GM21390 (cell line): Measurements from ENCODE around the gene PARD3B.
A peak's percentile ranks its signal among the peaks of the same experiment; 100 is the strongest.

Source experiments
- ATAC-seq: cut with Tn5 transposase; IDR thresholded peaks from one replicate; pipeline ENCODE4 v1.9.1; 2021; ENCODE audit not compliant: unreplicated experiment

The PARD3B gene

DNA sequence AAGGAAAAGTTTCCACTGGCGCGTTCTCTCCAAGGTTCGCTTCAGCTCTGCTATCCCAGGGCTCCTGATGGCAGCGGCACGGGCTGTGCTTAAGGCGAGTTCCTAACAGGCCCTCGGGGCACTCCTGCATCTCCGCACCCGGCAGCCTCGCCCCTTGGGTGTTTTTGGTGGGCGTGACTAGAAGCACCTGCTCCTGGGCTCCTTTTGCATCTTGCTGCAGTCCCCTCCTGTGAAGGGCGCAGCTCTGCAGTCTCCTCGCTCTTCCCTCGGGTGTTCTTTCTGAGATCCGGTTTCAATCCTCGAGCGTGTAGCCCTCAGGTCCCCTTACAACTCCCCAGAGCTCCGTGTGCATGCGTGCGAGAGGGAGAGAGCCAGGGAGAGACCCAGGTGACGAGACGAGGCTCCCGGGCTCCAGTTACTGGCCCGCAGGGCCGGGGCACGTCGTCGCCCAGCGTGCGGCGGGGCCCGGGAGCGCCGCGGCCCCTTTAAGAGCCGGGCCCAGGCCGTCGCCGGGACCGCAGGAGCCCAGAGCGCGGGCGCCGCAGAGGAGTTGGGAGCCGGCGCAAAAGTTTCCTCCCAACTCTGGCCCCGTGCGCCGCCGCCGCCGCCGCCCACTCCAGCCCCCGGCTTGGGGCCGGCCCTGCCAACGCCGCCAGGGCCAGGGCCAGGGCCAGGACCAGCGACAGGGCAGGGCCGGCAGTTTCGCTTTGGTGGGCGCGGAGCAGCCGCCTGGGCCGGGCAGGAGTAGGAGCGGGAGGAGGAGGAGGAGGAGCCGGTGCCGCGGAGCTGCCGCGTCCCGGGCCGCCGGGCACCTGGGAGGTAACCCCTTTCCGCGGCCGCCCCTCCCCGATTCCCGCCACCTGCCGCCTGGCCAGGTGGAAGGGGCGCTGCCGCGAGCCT, at the start of gene PARD3B:
Gene PARD3B, plus strand, starts transcription at position 515 of the 900 bp plus-strand sequence. CDS start 525 bp downstream, outside the sequence.
- peak; percentile 64 for ATAC-seq

GRCh38 chr2:204496779-204497178, 48.5 kb upstream of the PARD3B start:
- ATAC-seq, result no peak

GRCh38 chr2:204497855-204498254, 47.4 kb upstream of the PARD3B start:
- no peak for ATAC-seq

DNA sequence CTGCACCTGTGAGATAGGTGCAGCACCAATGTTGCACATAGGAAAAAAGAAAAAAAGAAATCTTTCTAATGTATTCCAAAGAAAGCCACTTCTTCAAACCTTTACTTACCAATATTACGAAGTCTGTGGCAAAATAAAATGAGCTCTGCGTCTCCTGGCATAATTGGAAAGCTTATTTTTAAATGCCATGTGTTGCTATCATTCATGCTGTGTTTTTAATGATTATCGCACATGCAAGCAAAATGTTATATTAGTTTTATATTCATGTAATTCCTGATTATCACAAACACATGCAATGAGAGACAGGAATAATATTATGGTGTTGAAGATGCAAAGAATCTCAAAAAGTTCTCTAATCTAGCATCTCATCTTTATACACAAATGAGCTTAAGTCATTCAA, 47.0 kb upstream of the PARD3B start:
- ATAC-seq, result no peak

DNA sequence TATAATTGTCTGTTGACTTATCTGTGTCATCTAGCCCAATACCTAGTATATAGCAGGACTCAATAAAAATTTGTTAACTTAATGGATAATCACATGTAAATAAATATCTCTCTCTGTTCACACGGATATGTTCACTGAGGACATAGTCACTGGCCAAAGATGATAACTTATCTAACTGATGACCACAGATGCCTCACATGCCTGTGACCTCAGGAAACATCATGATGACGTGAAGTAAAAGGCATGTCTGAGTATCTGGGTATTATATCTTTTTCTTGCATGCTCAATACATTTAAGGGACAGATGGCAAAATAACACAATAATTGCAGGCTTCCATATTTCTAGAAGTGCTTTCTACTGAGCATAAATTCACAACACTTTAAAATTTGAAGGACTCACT, 41.4 kb upstream of the PARD3B start:
- ATAC-seq, result no peak

GRCh38 chr2:204504594-204504993, 40.7 kb upstream of the PARD3B start:
- ATAC-seq, result no peak

DNA sequence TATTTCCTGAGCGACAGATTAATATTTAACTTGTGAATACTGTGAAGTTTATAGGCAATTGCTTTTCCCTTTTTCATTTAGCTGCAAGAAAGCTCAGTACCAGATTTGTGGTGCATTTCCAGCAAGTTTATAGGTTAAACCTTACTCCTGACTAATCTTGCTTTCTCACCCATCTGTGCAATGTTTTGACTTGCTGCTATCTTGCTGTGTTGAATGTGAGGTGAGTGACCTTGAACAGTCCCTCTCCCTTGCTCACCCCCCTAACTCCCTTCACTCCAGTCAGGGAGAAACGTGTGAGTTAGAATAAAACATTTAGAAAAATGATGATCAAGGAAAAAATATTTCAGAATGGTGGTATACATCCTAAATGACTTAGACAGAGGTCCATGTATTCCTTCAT, 39.8 kb upstream of the PARD3B start:
- ATAC-seq, result no peak

DNA sequence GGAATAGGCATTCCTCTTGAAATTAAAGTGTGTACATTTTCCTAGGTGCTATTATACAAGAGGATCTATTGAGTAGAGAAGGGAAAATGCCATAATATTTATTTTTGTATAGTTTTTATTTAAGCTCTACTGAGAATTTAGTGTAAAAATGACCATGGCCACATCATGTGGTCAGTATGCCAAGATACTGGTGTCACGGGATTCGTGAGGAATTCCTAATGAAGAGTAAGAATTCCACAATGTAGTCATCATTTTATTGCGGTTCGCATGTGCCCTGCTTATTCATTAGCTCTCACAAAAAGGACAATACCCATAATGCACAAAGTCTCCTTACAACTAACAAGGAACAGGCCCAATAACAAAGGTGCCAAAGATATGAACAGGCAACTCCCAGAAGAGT, 39.3 kb upstream of the PARD3B start:
- no peak for ATAC-seq

GRCh38 chr2:204507636-204508035, 37.6 kb upstream of the PARD3B start:
- ATAC-seq, result no peak

- ATAC-seq, result no peak
These were observed 34.4 kb upstream of the PARD3B start for GRCh38 chr2:204510709-204511420.

DNA sequence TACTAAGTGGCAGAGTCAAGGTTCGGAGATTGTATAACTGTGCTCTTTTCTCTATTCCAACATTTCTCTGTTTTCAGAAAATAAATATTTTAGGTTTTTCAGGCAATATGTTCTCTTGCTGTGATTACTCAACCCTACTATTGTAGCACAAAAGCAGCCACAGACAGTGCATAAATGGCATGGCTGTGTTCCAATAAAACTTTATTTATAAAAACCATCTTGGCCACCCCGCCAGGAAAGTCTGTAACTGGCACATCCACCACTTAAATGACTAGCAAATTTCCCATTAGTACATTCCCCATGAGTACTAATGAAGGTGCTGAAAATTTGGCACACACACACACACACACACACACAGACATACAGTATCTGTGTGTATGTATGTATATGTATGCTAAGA, 30.8 kb upstream of the PARD3B start:
- no peak for ATAC-seq

DNA sequence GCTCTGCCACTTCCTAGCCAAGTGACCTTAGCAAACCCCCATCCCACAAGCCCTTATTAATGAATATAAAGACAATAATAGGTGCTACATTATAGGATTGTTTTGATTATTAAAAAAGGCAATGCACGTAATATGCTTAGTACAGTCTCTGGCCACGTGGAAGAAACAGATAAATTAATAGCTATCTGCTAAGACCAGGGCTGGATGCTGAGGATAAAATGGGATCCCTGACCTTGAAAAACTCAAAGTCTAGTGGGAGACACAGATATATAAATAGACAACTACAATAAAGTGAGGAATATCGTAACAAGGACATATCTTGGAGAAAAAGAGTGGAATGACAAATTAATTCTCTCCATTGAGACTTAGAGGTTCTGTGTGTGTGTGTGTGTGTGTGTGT, 29.9 kb upstream of the PARD3B start:
- no peak for ATAC-seq

DNA sequence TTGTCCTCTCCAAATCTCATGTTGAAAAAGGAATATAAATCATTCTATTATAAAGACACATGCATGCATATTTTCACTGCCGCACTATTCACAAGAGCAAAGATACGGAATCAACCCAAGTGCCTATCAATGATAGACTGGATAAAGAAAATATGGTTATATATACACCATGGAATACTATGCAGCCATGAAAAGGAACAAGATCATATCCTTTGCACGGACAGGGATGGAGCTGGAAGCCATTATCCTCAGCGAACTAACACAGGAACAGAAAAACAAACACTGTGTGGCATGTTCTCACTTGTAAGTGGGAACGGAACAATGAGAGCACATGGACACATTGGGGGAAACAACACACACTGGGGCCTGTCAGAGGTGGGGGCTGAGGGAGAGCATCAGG, 28.1 kb upstream of the PARD3B start:
- ATAC-seq, result no peak

GRCh38 chr2:204529795-204530463, 15.3 kb upstream of the PARD3B start:
- ATAC-seq, result no peak

DNA sequence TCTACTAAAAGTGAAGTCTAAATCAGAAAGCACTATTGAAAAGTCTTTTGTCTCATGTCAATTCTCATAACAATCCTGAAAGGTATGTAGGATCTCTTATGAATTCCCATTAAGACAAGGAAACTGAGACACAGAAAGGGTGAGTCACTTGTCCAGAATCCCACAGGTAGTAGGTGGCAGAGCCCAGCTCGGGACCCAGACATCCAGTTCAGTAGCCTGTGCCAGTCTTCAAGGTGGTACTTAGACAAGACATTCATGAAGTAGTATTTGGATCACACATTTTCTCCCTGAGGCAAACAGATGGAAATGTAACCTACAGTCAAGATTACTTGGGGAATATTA, 14.8 kb upstream of the PARD3B start:
- no peak for ATAC-seq

DNA sequence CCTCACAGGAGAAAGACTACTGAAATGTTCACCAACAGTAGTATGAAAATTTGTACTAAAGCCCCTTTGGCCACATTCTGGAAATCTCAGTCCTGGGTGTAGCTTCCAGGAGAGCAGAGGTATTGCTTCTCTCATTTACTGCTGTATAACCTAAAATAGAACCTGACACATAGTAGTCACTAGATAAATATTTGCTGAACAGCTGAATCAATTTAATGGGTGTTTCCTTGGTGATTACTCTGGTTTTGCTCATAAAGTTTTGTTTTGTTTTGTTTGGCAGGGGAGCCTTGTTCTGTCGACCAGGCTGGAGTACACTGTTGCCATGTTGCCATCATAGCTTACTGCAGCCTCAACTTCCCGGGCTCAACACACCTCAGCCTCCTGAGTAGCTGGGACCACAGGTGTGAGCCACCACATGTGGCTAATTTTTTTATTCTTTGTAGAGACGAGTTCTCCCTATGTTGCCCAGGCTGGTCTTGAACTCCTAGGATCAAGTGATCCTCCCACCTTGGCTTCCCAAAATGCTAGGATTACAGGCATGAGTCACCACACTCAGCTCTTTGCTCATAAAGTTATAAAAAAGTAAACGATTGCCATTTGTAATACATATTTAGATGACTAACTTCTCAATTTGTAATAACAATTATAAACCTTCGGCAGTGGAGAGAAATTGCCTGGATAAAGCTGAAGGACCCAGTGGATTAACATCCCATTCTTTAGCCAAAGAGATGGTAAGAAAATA, 11.5 kb upstream of the PARD3B start:
- ATAC-seq, result no peak

DNA sequence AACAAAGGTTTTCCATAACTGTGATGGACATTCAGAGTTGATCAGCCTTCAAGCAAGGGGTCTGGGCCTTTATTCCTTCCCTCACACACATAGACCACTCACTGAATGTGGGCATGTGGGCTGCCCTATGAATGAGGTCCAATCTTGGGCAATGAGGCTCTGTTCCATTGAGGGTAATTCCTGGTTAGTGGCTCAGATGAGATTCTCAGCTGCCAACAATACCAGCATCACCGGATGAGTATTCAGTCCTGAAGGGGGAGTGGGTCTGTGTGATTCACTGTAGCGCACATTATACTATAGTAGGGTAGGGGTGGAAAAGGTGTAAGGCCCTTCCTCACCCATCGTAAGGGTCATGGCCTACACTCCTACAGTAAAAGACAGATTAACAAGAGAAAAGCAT, 9.9 kb upstream of the PARD3B start:
- no peak for ATAC-seq

GRCh38 chr2:204535764-204536163, 9.5 kb upstream of the PARD3B start:
- ATAC-seq, result no peak

- no peak for ATAC-seq
These were observed 6.9 kb upstream of the PARD3B start for GRCh38 chr2:204538182-204539018.

DNA sequence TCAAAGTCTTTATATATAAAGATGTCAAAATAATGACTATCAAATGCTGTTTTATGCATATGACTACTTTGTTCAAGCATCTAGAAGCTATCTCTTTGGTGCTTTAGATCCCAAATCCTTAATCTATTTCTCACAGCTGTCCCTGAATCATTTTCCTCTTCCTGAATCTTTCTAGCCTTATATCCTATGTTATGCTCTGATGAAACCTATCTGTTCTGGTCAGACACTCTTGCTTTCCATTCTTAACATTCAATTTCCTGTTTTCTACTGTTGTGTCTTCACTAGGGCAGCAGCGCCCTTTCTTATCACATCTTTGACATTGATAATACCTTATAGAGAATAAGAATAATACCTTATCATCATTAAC, 6.3 kb upstream of the PARD3B start:
- no peak for ATAC-seq
